Mucosa of stomach (tissue), 1 donor: ENCODE measurements around the gene CCDC13.

ENCODE experiments used
- H3K27me3 ChIP-seq: one replicate; pipeline ENCODE4 v1.7.0; 2013; ENCODE audit warnings: mild to moderate bottlenecking, low read length; ENCODE audit not compliant: control insufficient read depth, insufficient read depth
- H3K36me3 ChIP-seq: one replicate; pipeline ENCODE4 v1.7.0; 2013; ENCODE audit warnings: low read length; ENCODE audit not compliant: control insufficient read depth, insufficient read depth
- H3K4me1 ChIP-seq: one replicate; pipeline ENCODE4 v1.7.0; 2013; ENCODE audit warnings: mild to moderate bottlenecking, low read length; ENCODE audit not compliant: control insufficient read depth, insufficient read depth
- H3K4me3 ChIP-seq: one replicate; pipeline ENCODE4 v1.7.0; 2013; ENCODE audit warnings: low read length
- H3K9ac ChIP-seq: one replicate; pipeline ENCODE4 v1.7.0; 2013; ENCODE audit warnings: mild to moderate bottlenecking, low read length, moderate library complexity
- H3K9me3 ChIP-seq: one replicate; pipeline ENCODE4 v1.7.0; 2013; ENCODE audit warnings: mild to moderate bottlenecking, low read length, moderate library complexity; ENCODE audit not compliant: control insufficient read depth
- donor health status: Pancreatic carcinoma.

The CCDC13 gene

DNA sequence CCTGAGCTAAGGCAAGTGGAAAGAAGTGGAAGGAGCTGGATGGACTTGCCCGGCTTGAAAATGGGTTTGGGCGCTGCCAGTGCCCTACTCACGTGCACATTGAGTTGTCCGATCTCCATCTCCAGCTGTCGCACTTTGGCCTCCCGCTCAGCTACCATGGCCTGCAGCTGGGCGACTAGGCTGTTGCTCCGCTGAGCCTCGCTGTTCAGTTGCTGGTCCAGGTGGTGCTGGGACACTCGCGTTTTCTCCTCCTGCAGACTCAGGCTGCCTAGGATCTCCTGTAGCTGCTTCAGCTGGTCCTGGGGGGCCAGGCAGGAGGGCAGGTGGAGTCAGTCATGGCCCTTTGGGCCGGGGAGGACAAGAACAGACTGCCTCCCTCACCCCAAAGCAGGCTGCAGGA, 37.4 kb downstream of the CCDC13 start:
- Histone ChIP-seq H3K9ac (no peak overlapping the region), H3K9me3 (no peaks in the 10 kb centered on the region), H3K27me3 (no peaks in the 10 kb centered on the region), H3K4me1 (no peaks in the 10 kb centered on the region), H3K36me3 (no peaks in the 10 kb centered on the region), H3K4me3 (no peak overlapping the region)

GRCh38 chr3:42735019-42735418, 38.0 kb downstream of the CCDC13 start:
- H3K4me1 ChIP-seq, result no peaks in the 10 kb centered on the region
- H3K4me3 ChIP-seq, result no peak overlapping the region
- H3K9ac ChIP-seq, result no peak overlapping the region
- H3K9me3 ChIP-seq, result no peaks in the 10 kb centered on the region
- no peaks in the 10 kb centered on the region for H3K27me3 ChIP-seq
- no peaks in the 10 kb centered on the region for H3K36me3 ChIP-seq

DNA sequence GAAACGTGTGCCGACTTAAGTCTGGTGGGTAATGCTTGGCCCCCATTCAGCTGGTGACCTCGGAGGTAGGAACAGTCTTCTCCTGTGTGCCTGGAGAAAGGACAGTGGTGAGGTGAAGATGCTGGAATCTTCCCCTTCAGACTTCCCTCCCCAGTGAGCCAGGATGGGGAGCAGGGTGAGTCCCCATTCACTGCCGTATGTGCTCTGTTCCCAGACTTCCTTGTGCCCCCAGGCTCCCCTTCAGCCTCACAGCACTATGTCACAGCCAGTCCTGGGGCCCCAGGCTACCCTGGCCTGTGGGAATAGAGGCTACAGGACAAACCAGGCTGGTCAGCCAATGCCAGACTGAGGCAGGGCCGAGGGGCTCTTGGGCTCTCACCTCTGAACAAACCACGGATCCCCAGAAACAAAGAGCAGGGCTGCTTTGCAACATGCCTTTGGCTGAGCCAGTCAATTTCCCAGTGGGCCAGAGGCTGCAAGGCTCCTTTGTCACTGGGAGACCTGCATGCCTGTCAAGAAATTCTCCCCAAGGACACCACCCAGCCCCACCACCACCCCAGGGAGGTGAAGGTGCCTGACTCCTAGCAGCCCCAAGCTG, 38.7 kb downstream of the CCDC13 start:
- Histone ChIP-seq H3K9me3 (no peaks in the 10 kb centered on the region), H3K4me3 (no peak overlapping the region), H3K36me3 (no peaks in the 10 kb centered on the region), H3K9ac (no peak overlapping the region), H3K27me3 (no peaks in the 10 kb centered on the region), H3K4me1 (no peaks in the 10 kb centered on the region)

- no peaks in the 10 kb centered on the region for H3K9me3 ChIP-seq
- no peak overlapping the region for H3K9ac ChIP-seq
- H3K36me3 ChIP-seq, result no peaks in the 10 kb centered on the region
- no peak overlapping the region for H3K4me3 ChIP-seq
- no peaks in the 10 kb centered on the region for H3K4me1 ChIP-seq
- H3K27me3 ChIP-seq, result no peaks in the 10 kb centered on the region
Measured at GRCh38 chr3:42733501-42734262, 39.4 kb downstream of the CCDC13 start.

DNA sequence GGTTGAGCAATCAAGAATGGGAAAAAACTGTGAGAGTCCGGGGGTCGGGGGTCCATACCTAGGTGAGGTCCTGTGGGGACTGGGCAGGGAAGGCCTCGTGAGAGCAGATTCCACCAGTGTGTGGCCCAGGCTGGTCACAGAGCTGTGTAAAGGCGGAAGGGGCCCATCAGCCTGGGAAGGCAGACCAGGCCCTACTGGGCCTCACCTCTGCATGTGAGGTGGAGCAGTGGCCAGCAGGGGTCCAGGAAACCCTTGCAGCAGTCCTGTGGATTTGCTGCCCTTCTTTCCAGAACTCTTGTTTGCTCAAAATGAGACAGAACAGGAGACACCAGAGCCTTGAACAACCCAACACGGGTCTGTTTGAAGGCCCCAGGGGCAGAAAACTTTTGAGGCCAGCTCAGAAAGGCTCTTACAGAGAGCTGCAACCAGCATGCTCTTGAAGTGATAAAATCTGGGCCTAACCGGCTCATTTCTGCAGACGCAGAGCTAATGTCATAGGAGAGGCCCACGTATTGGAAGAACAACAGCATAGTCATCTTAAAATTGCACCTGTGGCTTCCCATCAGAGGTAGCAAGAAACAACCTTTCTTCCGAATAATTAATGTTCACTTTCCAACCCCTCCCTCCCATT, 40.1 kb downstream of the CCDC13 start:
- Histone ChIP-seq H3K36me3 (no peaks in the 10 kb centered on the region), H3K9ac (no peak overlapping the region), H3K9me3 (no peaks in the 10 kb centered on the region), H3K4me3 (no peak overlapping the region), H3K27me3 (no peaks in the 10 kb centered on the region), H3K4me1 (no peaks in the 10 kb centered on the region)

- H3K27me3 ChIP-seq, result no peaks in the 10 kb centered on the region
- H3K36me3 ChIP-seq, result no peaks in the 10 kb centered on the region
- H3K4me1 ChIP-seq, result no peaks in the 10 kb centered on the region
- H3K9me3 ChIP-seq, result no peaks in the 10 kb centered on the region
- no peak overlapping the region for H3K9ac ChIP-seq
- H3K4me3 ChIP-seq, result no peak overlapping the region
Measured at GRCh38 chr3:42732196-42732828, 40.7 kb downstream of the CCDC13 start.

DNA sequence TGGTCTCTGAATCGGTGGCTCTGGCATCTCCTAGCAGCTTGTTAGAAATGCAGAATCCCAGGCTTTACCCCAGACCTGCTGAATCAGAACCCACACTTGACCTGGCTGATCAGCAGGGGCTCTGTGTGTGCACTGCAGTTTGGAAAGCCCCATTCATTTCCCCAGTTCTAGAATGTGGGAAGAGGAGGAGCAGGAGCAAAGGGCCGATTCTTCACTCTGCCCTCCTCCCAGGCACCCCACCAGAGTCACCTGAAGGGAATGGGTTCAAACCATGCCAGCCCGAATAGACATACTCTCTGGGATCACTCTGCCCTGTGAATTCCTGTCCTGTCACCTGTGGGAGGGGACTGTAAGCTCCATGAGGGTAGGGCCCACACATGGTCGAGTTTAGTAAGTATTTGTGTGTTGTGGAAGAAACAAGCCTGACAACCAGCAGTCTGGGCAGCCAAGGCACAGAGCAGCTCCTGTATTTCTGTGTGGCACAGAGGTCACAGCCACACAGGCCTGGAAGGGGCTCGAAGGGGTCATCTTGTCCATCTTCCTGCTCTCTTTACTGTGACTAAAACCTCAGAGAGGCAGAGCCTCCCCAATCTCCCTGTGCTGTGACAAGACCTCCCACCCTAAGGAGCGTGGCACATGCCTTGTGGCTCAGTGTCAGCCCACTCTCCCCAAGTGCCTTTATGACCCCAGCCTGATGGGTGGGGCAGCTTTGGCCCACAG, 41.4 kb downstream of the CCDC13 start:
- no peaks in the 10 kb centered on the region for H3K9me3 ChIP-seq
- no peaks in the 10 kb centered on the region for H3K27me3 ChIP-seq
- H3K4me1 ChIP-seq, result no peaks in the 10 kb centered on the region
- H3K4me3 ChIP-seq, result no peak overlapping the region
- no peak overlapping the region for H3K9ac ChIP-seq
- H3K36me3 ChIP-seq, result no peaks in the 10 kb centered on the region

- Histone ChIP-seq H3K27me3 (no peaks in the 10 kb centered on the region), H3K4me1 (no peaks in the 10 kb centered on the region), H3K9ac (no peak overlapping the region), H3K4me3 (no peak overlapping the region), H3K9me3 (no peaks in the 10 kb centered on the region), H3K36me3 (no peaks in the 10 kb centered on the region)
Measured at GRCh38 chr3:42730706-42731420, 42.2 kb downstream of the CCDC13 start.

DNA sequence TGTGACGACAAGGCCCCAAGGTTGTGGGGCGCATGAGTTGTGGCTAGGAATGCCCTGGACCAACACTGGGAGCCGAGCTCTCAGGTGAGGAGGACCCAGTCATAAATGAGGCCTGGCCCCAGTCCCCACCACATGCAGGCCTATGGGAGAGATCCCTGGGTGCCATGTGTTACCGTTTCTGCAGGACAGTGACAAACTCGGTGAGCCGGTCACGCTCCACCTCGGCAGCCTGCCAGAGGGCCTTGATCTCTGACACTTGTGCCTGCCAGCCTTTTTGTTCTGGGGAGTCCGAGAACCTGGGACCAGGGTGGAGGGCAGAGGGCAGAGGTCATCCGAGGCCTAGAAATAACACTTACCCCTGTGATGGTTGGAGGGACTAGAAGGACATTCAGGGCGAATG, 42.8 kb downstream of the CCDC13 start:
- no peaks in the 10 kb centered on the region for H3K27me3 ChIP-seq
- no peaks in the 10 kb centered on the region for H3K36me3 ChIP-seq
- no peaks in the 10 kb centered on the region for H3K9me3 ChIP-seq
- no peaks in the 10 kb centered on the region for H3K4me1 ChIP-seq
- H3K9ac ChIP-seq, result no peak overlapping the region
- no peak overlapping the region for H3K4me3 ChIP-seq

DNA sequence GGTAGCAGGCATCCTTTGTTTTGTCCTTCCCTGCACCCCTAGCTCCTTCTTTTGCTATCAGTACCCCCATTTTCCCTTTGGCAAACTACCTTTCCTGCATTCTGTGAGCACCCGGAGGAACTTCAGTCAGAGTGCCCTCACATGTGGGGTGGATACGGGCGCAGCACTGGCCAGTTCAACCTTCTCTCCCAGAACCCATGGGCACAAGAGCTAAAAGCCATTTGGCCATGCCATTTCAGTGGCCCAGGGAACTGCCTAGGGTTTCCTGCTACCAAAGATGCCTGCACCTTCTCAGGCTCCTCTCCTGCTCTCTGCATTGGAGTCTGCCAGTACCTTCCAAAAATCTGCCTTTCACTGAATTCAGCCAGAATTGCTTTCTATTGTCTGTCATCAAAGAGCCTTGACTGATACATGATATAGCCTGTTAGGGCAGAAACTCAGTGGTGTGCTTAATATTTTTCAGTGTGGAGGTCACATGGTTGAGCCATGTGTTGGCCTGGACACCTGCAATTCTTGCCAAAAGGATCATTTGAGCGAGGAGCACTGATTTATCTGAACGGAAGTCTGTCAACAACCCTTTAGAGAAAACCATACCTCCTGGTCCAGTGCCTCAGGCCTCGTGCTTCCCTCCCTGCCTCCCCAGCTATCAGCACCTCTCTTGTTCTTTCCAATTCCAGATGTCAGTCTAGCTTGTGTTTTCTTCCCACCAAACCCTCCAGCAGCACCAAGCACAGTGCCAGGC, 43.5 kb downstream of the CCDC13 start:
- H3K9me3 ChIP-seq, result no peaks in the 10 kb centered on the region
- H3K4me1 ChIP-seq, result no peaks in the 10 kb centered on the region
- H3K36me3 ChIP-seq, result no peaks in the 10 kb centered on the region
- no peak overlapping the region for H3K4me3 ChIP-seq
- H3K9ac ChIP-seq, result no peak overlapping the region
- no peaks in the 10 kb centered on the region for H3K27me3 ChIP-seq
